Caco-2 (cell line): Measurements from ENCODE around the gene RTKN2. TPM values are rescaled to one million over a fixed set of nuclear protein-coding genes. Genes with fewer than 3 reads are reported as not detected.

Source experiments
- BruUV-seq: library from RNA; stranded (reverse); fragments of 400-500 nt; replicated peaks from 2 replicates; lab custom pipeline; 2021; lab: Mats Ljungman, UMichigan
- CTCF ChIA-PET: fragments of 300-600 bp; sonication (Branson Sonifier 250); formaldehyde crosslinking; loops from one replicate; lab custom pipeline; 2022; ENCODE audit warnings: antibody characterized with exemption; lab: Charles Lee
- POLR2A ChIA-PET: fragments of 300-600 bp; sonication (Branson Sonifier 250); formaldehyde crosslinking; loops from one replicate; lab custom pipeline; 2022; ENCODE audit warnings: antibody characterized with exemption; lab: Charles Lee
- DNase-seq, 2 experiments: peaks; one replicate each; pipeline versions ENCODE4 v3.0.0 to v3.0.0-alpha.2; 2020 to 2022
- H3K27me3 ChIP-seq: replicated peaks from 2 replicates; pipeline ENCODE4 v1.6.0; 2011; ENCODE audit warnings: low read length; ENCODE audit not compliant: control insufficient read depth, insufficient read depth
- H3K36me3 ChIP-seq: 2 replicates; pipeline ENCODE4 v1.5.1; 2011; ENCODE audit warnings: low read length; ENCODE audit not compliant: control insufficient read depth, insufficient read depth
- H3K4me1 ChIP-seq: fragments of 250-450 bp; sonication (Bioruptor Pico); 2 replicates; pipeline ENCODE4 v1.5.1; 2020; ENCODE audit warnings: mild to moderate bottlenecking
- H3K4me3 ChIP-seq: 2 replicates; pipeline ENCODE4 v1.5.1; 2011; ENCODE audit warnings: low read depth, mild to moderate bottlenecking, control low read depth, low read length
- H3K9me3 ChIP-seq: fragments of 250-450 bp; sonication (Bioruptor Pico); 2 replicates; pipeline ENCODE4 v1.5.1; 2020; ENCODE audit warnings: mild to moderate bottlenecking, moderate library complexity
- H3K27ac Mint-ChIP-seq: one replicate; pipeline ENCODE4 v1.8.0; 2022; ENCODE audit warnings: mixed read lengths; ENCODE audit not compliant: unreplicated experiment
- H3K27me3 Mint-ChIP-seq: one replicate; pipeline ENCODE4 v1.8.0; 2022; ENCODE audit warnings: mixed read lengths; ENCODE audit not compliant: insufficient read depth, unreplicated experiment
- H3K36me3 Mint-ChIP-seq: one replicate; pipeline ENCODE4 v1.8.0; 2022; ENCODE audit warnings: mild to moderate bottlenecking, mixed read lengths; ENCODE audit not compliant: insufficient read depth, unreplicated experiment
- H3K4me1 Mint-ChIP-seq: one replicate; pipeline ENCODE4 v1.8.0; 2022; ENCODE audit warnings: low read depth, mixed read lengths; ENCODE audit not compliant: unreplicated experiment
- H3K4me3 Mint-ChIP-seq: one replicate; pipeline ENCODE4 v1.8.0; 2022; ENCODE audit warnings: mild to moderate bottlenecking, moderate library complexity, mixed read lengths; ENCODE audit not compliant: unreplicated experiment
- H3K9me3 Mint-ChIP-seq: one replicate; pipeline ENCODE4 v1.8.0; 2022; ENCODE audit warnings: mixed read lengths; ENCODE audit not compliant: unreplicated experiment
- CTCF ChIP-seq, 2 experiments: fragments of 200-600 bp in 1 of 2; IDR thresholded peaks; 1 replicate in 1 of 2; 2 replicates in 1 of 2; pipeline versions ENCODE4 v1.5.1 to v1.8.0; 2011 to 2022; ENCODE audit warnings: antibody characterized with exemption in 1 of 2, control low read depth in 1 of 2, inconsistent platforms in 1 of 2, low read depth in 1 of 2, low read length in 1 of 2, mild to moderate bottlenecking in 1 of 2, moderate library complexity in 1 of 2; ENCODE audit not compliant: insufficient read depth in 1 of 2, severe bottlenecking in 1 of 2, unreplicated experiment in 1 of 2
- intact Hi-C: fragments of 100-400 bp; cut with micrococcal nuclease; formaldehyde crosslinking; loops from one replicate; pipeline ENCODE4 v1.10.0; 2022; ENCODE audit not compliant: unreplicated experiment
- total RNA-seq: library from RNA; stranded (reverse); gene quantifications from 2 replicates; pipeline ENCODE4 v1.2.3, GENCODE V29; 2022

The RTKN2 gene
- total RNA-seq, 1 experiment from 2014 or later, result 37.1 TPM

DNA sequence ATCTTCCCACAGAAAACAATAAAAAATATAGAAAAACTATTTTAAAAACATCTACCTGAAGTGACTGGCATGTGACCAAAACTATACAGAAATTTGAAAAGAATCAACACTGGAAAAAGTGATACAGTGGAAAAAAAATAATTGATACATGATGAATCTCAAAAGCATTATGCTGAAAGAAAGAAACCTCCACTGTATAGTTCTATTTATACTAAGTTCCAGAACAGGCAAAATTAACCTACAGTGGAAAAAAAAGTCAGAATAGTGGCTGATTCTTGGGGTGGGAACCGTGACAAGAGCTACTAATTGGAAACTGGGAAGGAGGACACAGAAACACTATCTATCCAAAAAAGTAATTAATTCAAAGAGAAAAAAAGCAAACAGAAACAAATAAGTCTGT is 14.9 kb downstream of the RTKN2 start:
- DNase-seq, result no peak
- intact Hi-C loops, result no loop called here
- ChIA-PET POLR2A (no interaction called here), CTCF (no interaction called here)
- Mint-ChIP-seq H3K4me1 (peaks cover 38% of the 10 kb centered on the region), H3K27me3 (no peaks in the 10 kb centered on the region), H3K27ac (no peak overlapping the region), H3K4me3 (no peak overlapping the region), H3K36me3 (peaks cover 26% of the 10 kb centered on the region), H3K9me3 (no peaks in the 10 kb centered on the region)
- BruUV-seq, result no TSS peak
- Histone ChIP-seq H3K36me3 (peaks cover 1% of the 10 kb centered on the region; the same call in 1 of the 2 replicates), H3K9me3 (no peaks in the 10 kb centered on the region), H3K4me1 (peaks cover 21% of the 10 kb centered on the region), H3K27me3 (no peaks in the 10 kb centered on the region), H3K4me3 (no peak overlapping the region)
- no peak for TF ChIP-seq CTCF (IDR thresholded peaks at IDR 0.05; ENCODE audit: insufficient read depth in 1 of 2, low read depth in 1 of 2, low read length in 1 of 2, severe bottlenecking in 1 of 2, unreplicated experiment in 1 of 2)

GRCh38 chr10:62252051-62252450 is 16.6 kb downstream of the RTKN2 start:
- Mint-ChIP-seq H3K4me3 (no peak overlapping the region), H3K36me3 (peaks cover 25% of the 10 kb centered on the region), H3K27ac (no peak overlapping the region), H3K27me3 (no peaks in the 10 kb centered on the region), H3K9me3 (no peaks in the 10 kb centered on the region), H3K4me1 (peaks cover 39% of the 10 kb centered on the region)
- H3K36me3 ChIP-seq, result peaks cover 1% of the 10 kb centered on the region; the same call in 1 of the 2 replicates
- no peaks in the 10 kb centered on the region for H3K27me3 ChIP-seq
- no peaks in the 10 kb centered on the region for H3K9me3 ChIP-seq
- DNase-seq, result no peak
- ChIA-PET POLR2A (no interaction called here), CTCF (interaction anchor here (1.0 kb wide), 1 partner anchor 13 kb away, joined by 3 read pairs; no protein-coding TSS in a partner anchor)
- intact Hi-C loops, result no loop called here
- BruUV-seq, result no TSS peak
- peaks cover 21% of the 10 kb centered on the region for H3K4me1 ChIP-seq
- no peak overlapping the region for H3K4me3 ChIP-seq
- TF ChIP-seq CTCF (IDR thresholded peaks at IDR 0.05; ENCODE audit: insufficient read depth in 1 of 2, low read depth in 1 of 2, low read length in 1 of 2, severe bottlenecking in 1 of 2, unreplicated experiment in 1 of 2), result no peak

DNA sequence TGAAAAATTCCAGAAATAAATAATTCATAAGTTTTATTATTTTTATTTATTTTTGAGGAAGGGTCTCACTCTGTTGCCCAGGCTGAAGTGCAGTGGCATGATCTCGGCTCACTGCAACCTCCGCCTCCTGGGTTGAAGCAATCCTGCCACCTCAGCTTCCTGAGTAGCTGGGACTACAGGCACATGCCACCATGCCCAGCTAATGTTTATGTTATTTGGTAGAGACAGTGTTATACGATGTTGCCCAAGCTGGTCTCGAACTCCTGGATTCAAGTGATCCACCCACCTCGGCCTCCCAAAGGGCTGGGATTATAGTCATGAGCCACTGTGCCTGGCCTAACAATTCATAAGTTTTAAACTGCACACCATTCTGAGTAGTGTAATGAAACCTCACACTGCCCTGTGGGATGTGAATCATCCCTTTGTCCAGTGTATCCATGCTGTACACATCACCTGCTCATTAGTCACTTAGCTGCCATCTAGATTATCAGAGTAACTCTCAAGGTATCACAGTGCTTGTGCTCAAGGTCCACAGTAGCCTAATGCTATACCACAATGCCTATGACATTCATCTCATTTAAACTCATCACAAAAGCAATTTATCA is 17.9 kb downstream of the RTKN2 start:
- H3K4me1 Mint-ChIP-seq, result peaks cover 42% of the 10 kb centered on the region
- H3K4me3 ChIP-seq, result no peak overlapping the region
- peak; percentile 28 to 51 for DNase-seq
- H3K36me3 ChIP-seq, result no peaks in the 10 kb centered on the region; the same call in 1 of the 2 replicates
- H3K27ac Mint-ChIP-seq, result peak overlapping the region; percentile 35
- H3K4me1 ChIP-seq, result peaks cover 21% of the 10 kb centered on the region
- no peaks in the 10 kb centered on the region for H3K27me3 Mint-ChIP-seq
- ChIA-PET CTCF (interaction anchor here (1.0 kb wide), 1 partner anchor 17 kb away, joined by 3 read pairs; no protein-coding TSS in a partner anchor), POLR2A (no interaction called here)
- H3K9me3 ChIP-seq, result no peaks in the 10 kb centered on the region
- intact Hi-C loops, result no loop called here
- no peak overlapping the region for H3K4me3 Mint-ChIP-seq
- BruUV-seq, result no TSS peak
- no peaks in the 10 kb centered on the region for H3K27me3 ChIP-seq
- no peaks in the 10 kb centered on the region for H3K9me3 Mint-ChIP-seq
- no peak for TF ChIP-seq CTCF (IDR thresholded peaks at IDR 0.05; ENCODE audit: insufficient read depth in 1 of 2, low read depth in 1 of 2, low read length in 1 of 2, severe bottlenecking in 1 of 2, unreplicated experiment in 1 of 2)
- peaks cover 21% of the 10 kb centered on the region for H3K36me3 Mint-ChIP-seq
